ENCODE data around the gene MAST1.
A peak's percentile ranks its signal among the peaks of the same experiment; 100 is the strongest.
"Not testable (repeated sequence)": the region's sequence is repeated elsewhere in the genome, so short reads cannot be mapped to it uniquely, and the experiment has no call there.

Gene MAST1

DNA sequence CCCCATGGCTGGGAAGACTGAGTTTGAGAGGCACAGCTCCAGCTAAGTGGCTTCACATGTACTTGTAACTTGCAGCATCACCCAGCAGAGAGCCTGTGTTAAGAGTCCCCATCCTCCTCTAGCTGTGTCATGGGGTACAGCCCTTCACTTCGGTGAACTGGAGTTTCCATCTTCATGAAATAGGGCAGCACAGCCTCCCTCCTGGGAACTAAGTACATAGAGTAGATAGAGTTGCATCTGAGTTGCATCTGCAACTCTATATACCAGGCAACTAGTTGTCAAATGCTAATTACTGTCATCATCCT is 37.9 kb upstream of the MAST1 start:
- no peak for DNase-seq (ENCODE audit: low read depth)
- H3K4me3 ChIP-seq (ENCODE audit: low read depth, low read length) = peak overlapping the region; percentile 92

DNA sequence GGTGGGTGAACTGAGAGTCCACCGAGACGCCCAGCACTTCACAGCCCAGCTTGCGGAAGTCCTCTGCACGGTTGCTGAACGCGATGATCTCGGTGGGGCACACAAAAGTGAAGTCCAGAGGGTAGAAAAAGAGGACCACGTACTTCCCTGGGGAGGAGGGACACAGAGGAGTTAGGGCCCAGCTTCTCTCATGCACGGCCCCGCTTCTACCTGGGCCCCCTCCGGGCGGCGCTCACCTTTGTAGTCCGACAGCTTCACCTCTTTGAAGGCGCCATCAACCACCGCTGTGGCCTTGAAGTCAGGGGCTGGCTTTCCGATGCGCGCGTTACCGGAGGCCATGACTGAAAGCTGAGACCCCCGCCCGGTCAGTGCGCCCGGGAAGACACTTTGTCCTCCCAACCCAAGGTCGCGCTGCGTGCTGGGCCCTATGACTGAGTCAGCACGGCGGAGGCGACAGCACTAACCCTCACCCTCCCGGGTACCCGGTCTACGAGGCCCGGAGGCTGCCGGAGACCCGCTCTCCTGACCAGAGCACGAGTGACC is 37.3 kb upstream of the MAST1 start:
- H3K4me3 ChIP-seq (ENCODE audit: low read depth, low read length) = peak overlapping the region; percentile 92

DNA sequence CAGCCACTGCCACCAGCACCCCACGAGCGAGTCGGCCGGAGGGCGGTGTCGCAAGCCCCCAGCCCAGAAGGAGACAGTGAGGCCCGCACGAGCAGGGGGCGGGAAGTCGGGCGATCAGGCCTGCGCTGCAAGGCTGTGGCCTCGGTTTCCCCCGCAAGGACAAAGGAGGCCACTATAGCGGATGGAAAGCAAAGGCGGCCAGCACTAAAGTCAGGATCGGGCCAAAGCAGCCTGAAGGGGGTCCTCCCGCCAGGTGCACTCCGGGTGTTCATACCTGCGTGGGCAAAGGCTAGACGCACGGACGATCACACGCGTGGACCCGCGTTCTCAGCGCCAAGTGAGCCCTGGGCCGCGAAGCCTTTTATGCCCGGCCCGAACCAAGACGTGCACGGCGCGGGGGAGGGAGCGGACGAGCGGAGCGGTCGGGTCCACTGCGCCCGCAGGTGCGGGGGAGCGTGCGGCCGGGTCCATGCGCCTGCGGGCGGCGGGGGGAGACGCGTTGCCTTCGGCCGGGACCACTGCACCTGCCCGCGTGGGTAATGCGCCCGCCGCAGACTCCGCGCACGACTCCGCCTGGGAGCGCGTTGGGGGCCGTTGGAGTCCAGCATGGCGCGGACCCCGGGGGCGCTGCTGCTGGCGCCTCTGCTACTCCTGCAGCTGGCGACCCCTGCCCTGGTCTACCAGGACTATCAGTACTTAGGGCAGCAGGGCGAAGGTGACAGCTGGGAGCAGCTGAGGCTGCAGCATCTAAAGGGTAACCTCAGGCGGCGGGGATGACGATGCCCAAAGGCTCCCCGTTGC is 36.6 kb upstream of the MAST1 start, which contains the start of the genes PRDX2 and THSD8:
TSS of gene PRDX2 (minus strand) at position 335 of the 801 bp plus-strand sequence. CDS start 539 bp downstream, outside the sequence.
TSS of gene THSD8 (plus strand) at position 604 of the 801 bp plus-strand sequence. CDS start at position 607, 3 bp downstream.
- peak within 1 kb of the TSS; percentile 92 for H3K4me3 ChIP-seq (ENCODE audit: low read depth, low read length)
- no peak for DNase-seq (ENCODE audit: low read depth)

More for the DNA sequence above, 37.3 kb upstream of the MAST1 start:
- no peak for DNase-seq (ENCODE audit: low read depth)

DNA sequence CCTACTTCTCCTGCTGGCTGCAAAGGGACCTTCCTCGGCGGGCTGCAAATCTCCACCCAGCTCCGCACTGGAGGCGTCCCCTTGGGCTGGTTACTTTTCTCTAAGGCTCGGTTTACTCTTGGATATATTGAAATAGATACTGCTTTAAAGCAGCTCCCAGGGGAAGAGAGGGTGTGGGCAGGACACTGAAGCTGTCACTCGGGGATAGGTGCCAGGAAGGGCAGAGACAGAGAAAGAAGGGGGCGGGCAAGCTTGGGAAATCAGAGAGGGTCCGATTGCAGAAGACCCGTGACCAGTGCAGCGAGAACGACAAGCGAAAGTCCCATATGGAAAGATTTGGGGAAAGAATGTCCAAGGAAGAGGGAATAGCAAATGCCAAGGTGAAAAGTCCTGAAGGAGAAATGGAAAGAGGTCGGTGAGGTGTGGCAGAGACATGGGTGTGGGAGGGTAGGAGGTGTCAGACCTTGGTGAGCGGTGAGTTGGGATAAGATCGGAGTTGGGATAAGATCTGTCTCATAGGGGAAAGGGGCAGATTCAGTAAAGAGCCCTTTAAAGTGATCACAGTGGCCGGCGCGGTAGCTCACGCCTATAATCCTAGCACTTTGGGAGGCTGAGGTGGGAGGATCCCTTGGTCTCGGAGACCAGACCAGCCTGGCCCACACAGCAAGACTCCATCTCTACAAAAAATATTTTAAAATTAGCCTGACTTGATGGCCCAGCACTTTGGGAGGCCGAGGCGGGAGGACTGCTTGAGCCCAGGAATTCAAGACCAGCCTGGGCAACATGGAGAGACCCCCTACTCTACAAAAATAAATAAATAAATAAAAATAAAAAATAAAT is 35.8 kb upstream of the MAST1 start:
- DNase-seq (ENCODE audit: low read depth) = no peak
- H3K4me3 ChIP-seq (ENCODE audit: low read depth, low read length) = peak overlapping the region; percentile 92

DNA sequence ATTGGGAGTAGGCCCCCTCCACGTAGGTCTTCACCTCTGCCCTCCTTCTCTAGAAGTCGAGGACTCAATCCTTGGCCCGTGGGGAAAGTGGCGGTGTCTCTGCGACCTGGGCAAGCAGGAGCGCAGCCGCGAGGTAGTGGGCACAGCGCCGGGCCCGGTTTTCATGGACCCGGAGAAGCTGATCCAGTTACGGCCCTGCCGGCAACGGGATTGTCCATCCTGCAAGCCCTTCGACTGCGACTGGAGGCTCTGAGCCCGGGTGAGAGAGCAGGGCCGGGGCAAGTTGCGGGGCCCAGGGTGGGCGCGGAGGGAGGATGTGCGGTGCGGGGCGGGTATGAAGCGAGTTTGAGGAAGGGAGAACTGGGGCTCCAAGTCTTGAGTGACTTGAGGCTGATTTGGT is 34.3 kb upstream of the MAST1 start:
- DNase-seq (ENCODE audit: low read depth) = no peak
- no peak overlapping the region for H3K4me3 ChIP-seq (ENCODE audit: low read depth, low read length)

DNA sequence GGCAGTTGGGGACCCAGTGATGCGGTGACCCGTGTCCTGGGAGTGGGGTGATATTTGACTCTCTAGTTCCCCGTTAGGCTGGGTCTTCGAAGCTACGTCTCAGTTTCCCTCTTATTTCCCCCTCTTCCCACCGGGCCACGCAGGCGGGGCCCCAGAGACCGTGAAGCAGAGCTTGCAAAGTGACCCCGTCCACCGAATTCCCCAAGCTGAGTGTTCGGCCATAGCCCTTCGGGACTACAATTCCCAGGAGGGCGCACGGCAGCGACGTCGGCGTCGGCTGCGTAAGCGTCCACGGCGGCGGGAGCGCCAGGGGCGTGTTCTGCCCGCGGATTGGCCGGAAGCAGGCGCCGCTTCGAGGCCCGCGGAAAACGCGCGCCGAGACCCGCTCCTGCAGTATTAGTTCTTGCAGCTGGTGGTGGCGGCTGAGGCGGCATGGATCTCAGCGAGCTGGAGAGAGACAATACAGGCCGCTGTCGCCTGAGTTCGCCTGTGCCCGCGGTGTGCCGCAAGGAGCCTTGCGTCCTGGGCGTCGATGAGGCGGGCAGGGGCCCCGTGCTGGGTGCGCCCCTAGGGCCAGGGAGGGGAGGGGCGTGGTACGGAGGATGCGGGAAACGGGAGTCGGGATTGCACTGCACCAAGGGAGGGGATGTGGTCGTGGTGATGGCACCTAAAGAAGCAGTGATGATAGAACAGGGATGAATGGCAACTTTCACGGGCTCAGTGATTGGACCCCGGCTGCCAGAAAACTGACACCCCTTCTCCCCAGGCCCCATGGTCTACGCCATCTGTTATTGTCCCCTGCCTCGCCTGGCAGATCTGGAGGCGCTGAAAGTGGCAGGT is 31.9 kb upstream of the MAST1 start, which contains the start of gene RNASEH2A:
TSS of gene RNASEH2A (plus strand) at position 343 of the 840 bp plus-strand sequence. CDS start at position 433, 90 bp downstream.
- peak within 1 kb of the TSS; percentile 80 for H3K4me3 ChIP-seq (ENCODE audit: low read depth, low read length)
- DNase-seq (ENCODE audit: low read depth) = no peak

DNA sequence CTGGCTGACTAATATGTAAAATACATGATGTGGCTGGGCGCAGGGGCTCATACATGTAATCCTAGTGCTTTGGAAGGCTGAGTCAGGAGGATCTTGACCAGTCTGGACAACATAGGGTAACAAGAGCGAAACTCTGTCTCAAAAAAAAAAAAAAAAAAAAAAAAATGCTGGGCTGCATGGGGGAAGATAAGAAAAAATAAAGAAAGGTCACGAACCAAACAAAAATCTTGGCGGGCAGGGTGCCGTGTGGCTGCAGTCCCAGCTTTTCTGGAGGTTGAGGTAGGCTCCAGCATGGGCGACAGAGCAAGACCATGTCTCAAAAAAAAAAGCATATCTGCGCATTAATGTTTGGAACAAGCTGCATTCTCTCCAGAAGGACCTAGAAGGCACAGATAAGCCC is 23.2 kb upstream of the MAST1 start:
- no peak for DNase-seq (ENCODE audit: low read depth)

DNA sequence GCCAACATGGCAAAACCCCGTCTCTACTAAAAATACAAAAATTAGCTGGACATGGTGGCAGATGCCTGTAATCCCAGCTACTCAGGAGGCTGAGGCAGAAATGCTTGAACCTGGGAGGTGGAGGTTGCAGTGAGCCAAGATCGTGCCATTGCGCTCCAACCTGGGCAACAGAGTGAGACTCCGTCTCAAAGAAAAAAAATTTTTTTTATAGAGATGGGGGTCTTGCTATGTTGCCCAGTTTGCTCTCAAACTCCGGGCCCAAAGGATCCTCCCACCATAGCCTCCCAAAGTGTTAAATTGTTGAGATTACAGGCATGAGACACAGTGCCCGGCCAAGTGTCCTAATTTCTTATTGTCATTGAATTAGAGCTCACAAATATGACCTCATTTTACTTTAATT is 21.1 kb upstream of the MAST1 start:
- not testable (repeated sequence) for H3K4me3 ChIP-seq (ENCODE audit: low read depth, low read length); DNase-seq (ENCODE audit: low read depth)

More for the DNA sequence above, 23.2 kb upstream of the MAST1 start:
- H3K4me3 ChIP-seq (ENCODE audit: low read depth, low read length) = no peak overlapping the region

DNA sequence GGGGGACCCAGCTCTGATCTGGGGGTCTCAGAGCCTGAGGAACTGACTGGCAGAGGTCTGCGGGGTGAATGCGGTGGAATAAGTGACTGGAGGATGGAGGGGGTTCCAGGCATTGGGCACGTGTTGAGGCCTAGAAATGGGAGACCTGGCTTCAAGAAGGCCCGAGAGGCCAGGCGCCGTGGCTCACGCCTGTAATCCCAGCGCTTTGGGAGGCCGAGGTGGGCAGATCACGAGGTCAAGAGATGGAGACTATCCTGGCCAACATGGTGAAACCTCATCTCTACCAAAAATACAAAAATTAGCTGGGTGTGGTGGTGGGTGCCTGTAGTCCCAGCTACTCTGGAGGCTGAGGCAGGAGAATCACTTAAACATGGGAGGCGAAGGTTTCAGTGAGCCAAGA is 20.5 kb upstream of the MAST1 start:
- not testable (repeated sequence) for DNase-seq (ENCODE audit: low read depth); H3K4me3 ChIP-seq (ENCODE audit: low read depth, low read length)

DNA sequence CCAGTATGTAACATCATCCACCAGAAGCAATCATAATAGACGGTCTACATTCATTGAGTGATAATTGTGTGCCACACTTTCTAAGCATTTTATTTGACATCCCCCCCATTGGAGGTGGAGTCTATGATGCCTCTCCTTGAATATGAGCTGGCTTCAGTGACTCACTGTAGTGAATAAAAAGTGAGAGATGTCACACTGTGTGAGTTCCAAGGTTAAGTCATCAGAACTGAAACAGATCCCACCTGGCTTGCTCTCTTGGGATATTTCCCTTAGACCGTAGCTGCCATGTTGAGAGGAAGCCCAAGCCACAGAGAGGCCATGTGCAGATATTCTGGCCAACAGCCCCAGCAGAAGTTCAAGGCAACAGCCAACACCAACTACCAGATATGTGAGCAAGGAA is 16.6 kb upstream of the MAST1 start:
- H3K4me3 ChIP-seq (ENCODE audit: low read depth, low read length) = no peak overlapping the region
- no peak for DNase-seq (ENCODE audit: low read depth)

DNA sequence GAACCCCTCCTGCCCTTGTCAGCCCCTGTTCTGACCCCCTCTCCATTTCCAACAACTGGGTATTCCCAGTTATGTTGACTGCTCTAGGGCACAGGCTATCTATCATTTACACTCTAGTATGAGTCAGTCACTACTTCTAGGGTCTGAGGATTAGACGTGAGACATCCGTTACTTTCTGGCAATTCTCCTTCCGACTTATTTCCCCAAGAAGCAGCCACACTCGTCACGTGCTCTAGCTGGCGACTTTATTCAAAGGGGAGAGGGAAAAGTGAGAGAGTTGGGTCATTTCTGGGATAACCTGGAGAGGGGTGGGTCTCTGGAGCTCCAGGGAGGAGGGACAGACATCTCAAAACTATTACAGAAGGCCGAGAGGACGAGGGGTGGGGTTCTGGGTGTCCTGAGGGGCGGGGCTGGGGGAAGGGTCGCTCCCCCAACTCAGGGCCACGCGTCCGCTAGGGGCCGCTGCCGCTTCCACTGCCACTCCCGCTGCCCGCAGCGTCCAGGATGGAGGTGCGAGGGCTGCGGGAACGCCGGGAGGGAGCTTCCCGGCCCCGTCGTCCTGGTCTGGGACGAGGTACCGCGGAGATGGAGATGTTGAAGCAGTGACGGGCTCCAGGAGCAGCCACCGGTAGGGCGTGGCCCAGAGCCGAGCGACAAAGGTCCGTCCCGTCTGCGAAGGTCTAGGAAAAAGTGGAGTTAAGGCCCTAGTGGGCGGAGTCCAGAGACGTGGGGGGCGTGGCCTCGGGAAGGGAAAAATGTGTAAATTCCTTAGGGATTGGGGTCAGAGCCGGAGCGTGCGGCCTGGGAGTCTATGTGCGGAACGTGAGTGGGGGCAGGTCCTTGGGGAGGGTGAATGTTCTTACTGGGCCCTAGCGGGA is 12.8 kb upstream of the MAST1 start:
- no peak for DNase-seq (ENCODE audit: low read depth)
- H3K4me3 ChIP-seq (ENCODE audit: low read depth, low read length) = no peak overlapping the region

DNA sequence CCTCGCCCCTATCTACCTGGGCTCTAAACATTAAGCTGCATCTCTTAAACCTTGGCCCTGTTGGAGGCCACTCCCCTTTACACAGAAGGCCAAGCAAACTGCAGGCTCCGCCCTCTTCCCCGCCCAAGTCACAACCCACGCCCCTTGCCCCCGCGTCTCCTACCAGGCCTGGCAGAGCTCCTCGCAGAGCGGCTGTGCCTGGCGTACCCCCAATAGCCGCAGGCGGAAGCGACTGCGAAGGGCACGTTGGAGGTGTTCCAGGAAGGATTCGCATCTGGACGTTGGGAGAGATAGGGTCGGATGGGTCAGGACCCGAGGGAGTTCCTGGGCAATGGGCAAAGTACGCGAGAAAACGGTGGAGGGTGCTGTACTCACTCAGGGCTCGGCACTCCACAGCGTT is 9.8 kb upstream of the MAST1 start:
- no peak overlapping the region for H3K4me3 ChIP-seq (ENCODE audit: low read depth, low read length)
- no peak for DNase-seq (ENCODE audit: low read depth)

DNA sequence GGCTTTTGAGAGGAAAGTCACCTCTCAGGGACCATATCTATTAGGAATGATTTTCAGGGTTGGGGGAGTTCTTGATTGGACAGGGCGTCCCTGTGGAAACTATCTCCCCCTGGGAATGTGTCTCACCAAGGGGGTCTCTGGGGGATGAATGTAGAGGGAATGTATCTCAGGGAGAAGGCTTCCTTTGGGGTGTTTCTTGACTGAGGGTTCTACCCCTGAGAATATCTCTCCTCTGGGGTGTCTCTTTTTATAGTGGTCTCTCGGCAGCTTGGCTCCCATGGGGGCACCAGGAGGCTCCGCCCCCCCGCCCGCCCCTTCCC is 4.9 kb upstream of the MAST1 start:
- DNase-seq (ENCODE audit: low read depth) = no peak
- no peak overlapping the region for H3K4me3 ChIP-seq (ENCODE audit: low read depth, low read length)

DNA sequence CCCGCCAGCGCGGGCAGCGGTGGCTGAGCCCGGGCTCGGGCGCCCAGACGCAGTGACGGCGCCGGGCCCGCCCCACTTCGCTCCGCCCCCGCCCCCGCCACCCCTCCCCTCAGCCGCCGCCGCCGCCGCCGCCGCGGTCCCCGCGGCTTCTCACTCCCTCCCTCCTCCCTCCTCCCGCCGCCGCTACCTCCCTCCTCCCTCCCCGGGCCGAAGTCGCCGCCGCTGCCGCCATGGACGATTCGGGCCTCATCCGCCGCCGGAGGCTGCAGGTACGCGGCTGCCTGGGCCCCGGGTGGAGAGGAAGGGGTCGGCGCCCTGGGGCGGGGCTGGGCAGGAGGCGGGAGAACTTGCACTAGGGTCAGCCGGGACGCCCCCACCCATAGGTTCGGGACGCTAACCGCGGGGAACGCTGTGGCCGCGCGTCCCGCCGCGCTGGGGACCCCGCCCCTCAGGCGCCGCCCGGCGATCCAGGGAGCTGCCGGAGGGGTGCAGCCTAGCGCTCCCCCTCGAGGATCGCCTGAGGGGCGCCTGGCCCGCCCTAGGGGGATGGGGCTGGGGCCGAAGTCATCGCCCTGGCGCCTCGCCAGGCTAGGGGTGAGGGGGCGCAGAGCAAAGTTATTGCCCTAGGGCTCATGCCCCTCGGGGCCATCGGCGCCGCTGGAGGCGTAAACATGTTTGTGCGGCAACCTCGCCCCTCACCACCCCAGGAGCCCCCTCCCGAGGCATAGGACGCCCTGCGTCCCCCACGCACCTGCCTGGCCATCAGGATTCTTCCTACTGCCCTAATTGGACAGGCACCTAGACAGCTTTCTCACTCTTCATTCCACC is 4.4 kb upstream of the MAST1 start:
- peak overlapping the region; percentile 46 for H3K4me3 ChIP-seq (ENCODE audit: low read depth, low read length)
- DNase-seq (ENCODE audit: low read depth) = no peak

DNA sequence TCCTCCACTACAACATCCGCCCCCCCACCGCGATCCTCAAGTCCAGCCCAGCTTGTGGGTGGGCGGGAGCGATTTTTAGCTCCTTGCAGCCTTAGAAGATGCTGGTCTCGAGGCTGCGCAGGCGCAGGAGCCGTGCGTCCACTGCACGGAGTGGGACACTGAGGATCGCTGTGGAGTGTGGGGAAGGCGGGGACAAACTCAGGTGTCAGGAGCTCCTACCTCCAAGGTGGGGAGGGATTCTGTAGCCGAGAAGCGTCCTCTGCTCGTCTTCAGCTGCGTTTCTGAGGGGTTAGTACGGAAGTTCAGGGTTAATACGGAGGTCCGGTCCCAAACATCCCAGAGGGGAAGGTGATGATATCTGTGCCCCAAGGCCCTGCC is 3.8 kb upstream of the MAST1 start, which contains the start of gene RTBDN:
TSS of gene RTBDN (minus strand) at position 14 of the 378 bp plus-strand sequence. CDS start 4,600 bp downstream, outside the sequence.
- H3K4me3 ChIP-seq (ENCODE audit: low read depth, low read length) = peak within 1 kb of the TSS; percentile 46
- DNase-seq (ENCODE audit: low read depth) = no peak

DNA sequence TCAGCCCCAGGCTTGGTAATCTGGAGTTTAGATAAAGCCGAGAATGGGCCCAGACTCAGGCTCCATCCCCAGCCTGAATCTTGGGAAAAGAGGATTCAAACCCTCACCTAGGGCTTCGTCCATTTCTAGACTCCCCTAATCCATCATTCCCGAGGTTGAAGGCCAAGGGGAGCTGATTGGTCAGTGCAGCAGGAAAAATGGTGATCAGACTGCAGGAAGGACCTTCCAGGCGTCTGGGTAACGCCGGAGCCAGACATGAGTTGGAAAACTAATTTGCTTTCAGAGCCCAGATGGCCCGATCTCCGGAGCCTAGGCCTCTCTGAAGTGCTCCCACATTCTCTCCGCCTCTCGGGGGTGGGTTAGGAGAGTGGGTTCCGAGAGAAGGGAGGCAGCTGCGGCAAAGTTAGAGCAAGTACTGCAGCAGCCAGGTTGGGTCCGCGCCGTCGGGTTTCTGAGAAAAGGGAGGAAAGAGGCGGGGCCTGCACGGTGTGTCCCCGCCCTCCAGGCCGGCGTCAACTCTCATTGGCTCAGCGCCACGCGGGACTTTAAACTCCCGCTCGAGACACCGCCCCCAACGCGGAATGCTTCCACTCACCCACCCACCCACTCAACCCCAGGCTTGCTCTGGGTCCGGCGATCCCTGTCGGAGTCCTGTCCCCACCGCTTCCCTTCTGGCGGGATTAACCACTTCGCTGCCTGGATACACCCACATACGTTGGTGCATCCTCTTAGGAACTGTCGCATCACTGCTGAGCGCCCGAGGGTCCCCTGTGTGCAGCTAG is 3.1 kb upstream of the MAST1 start:
- no peak overlapping the region for H3K4me3 ChIP-seq (ENCODE audit: low read depth, low read length)
- DNase-seq (ENCODE audit: low read depth) = no peak

DNA sequence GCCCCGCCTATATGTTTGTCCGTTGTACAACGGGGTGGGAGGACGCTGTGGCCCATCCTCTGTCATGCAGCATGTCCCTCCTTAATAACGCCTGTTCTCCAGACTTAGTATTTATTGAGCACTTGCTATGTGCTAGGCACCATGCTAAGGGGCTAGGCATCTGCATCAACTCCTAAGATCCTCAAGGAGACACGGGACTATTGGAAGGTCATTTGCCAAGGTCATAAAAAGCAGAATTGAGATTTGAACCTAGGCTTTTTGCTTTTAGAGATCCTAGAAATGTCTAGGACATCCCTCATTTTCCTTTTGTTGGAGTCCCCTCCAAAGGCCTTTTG is 1.8 kb upstream of the MAST1 start:
- no peak for DNase-seq (ENCODE audit: low read depth)
- no peak overlapping the region for H3K4me3 ChIP-seq (ENCODE audit: low read depth, low read length)
